ENCODE data around the gene FNIP2. TPM values are rescaled to one million over a fixed set of nuclear protein-coding genes. Genes with fewer than 3 reads are reported as not detected.

Gene FNIP2
- total and polyA plus RNA-seq, 11 donors = 14.5 to 87.4 (median 40.9) TPM

GRCh38 chr4:158873795-158874401 lies 105.1 kb downstream of the FNIP2 start:
- H3K4me3 ChIP-seq = no peak overlapping the region
- TF ChIP-seq POLR2A (IDR thresholded peaks at IDR 0.05) = no peak
- TF ChIP-seq CTCF (IDR thresholded peaks at IDR 0.05) = no peak
- intact Hi-C loops (cut with DNase I) = loop anchor here in 1 of 10 donors (10.0 kb wide), 1 partner anchor 231 kb away; the partner anchor contains the start of gene RAPGEF2
- H3K36me3 ChIP-seq = peaks cover 0 to 97% (median 74%) of the 10 kb centered on the region in 9 donors
- WGBS, 4 donors = 78 to 81% (median 79%) methylated on average over 4 of the region's 4 CpGs
- H3K4me1 ChIP-seq = peaks cover 0 to 50% (median 12%) of the 10 kb centered on the region in 12 donors
- no peaks in the 10 kb centered on the region for H3K9me3 ChIP-seq
- DNase-seq (no peak), ATAC-seq (peak in 1 of 4 donors; percentile 17)
- no peaks in the 10 kb centered on the region for H3K27me3 ChIP-seq
- H3K27ac ChIP-seq = no peak overlapping the region

DNA sequence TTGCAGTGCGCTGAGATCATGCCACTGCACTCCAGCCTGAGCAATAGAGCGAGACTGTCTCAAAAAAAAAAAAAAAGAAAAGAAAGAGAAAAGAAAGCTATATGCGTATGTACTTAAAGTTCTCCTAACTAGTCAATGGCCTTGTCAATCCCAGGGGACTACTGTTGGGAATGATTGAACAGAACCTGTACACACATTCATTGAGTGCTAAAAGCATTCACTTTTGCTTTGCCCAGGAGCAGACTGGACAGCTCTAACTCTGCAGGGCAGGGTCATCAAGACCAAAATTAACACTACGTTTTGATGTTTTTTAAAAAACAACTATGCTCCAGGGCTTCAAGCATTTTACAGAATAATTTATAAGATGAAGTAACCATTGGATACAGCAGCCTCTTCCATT lies 106.2 kb downstream of the FNIP2 start:
- Histone ChIP-seq H3K27me3 (no peaks in the 10 kb centered on the region), H3K9me3 (no peaks in the 10 kb centered on the region), H3K4me1 (peaks cover 0 to 41% (median 12%) of the 10 kb centered on the region in 12 donors), H3K36me3 (peaks cover 0 to 97% (median 71%) of the 10 kb centered on the region in 9 donors), H3K4me3 (no peak overlapping the region), H3K27ac (no peak overlapping the region)
- intact Hi-C loops (cut with DNase I) = loop anchor here in 1 of 10 donors (10.0 kb wide), 1 partner anchor 230 kb away; the partner anchor contains the start of gene RAPGEF2
- TF ChIP-seq CTCF (IDR thresholded peaks at IDR 0.05) (no peak), POLR2A (IDR thresholded peaks at IDR 0.05) (no peak)
- DNase-seq (no peak), ATAC-seq (no peak)
- 94 to 96% (median 95%) methylated on average over 4 of the region's 4 CpGs for WGBS, 4 donors

DNA sequence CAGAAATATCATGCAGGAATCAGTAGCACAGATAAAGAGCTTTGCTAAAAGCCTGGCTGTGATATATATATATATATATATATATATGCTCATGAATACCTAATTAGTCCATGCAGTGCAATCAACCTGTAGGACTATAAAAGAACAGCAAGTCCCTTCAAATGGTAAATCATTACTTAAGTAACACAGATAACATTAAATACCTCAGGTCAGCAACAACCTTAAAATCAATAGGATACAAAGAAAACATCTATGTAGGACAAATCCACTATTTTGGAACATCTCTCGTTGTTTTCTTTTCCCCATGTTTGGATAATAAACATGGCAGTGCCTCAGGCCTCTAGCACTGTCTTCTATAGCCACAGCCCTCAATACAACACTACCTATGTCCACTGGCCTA lies 106.6 kb downstream of the FNIP2 start:
- H3K36me3 ChIP-seq = peaks cover 0 to 97% (median 68%) of the 10 kb centered on the region in 9 donors
- WGBS, 4 donors = 84 to 91% (median 88%) methylated on average over 1 of the region's 1 CpG

More for the DNA sequence above, 106.6 kb downstream of the FNIP2 start:
- Histone ChIP-seq H3K27me3 (no peaks in the 10 kb centered on the region), H3K4me1 (peaks cover 0 to 37% (median 10%) of the 10 kb centered on the region in 12 donors), H3K9me3 (no peaks in the 10 kb centered on the region), H3K4me3 (no peak overlapping the region), H3K27ac (no peak overlapping the region)
- ATAC-seq (no peak), DNase-seq (no peak)
- TF ChIP-seq CTCF (IDR thresholded peaks at IDR 0.05) (no peak), POLR2A (IDR thresholded peaks at IDR 0.05) (no peak)
- intact Hi-C loops (cut with DNase I) = loop anchor here in 1 of 10 donors (10.0 kb wide), 1 partner anchor 229 kb away; the partner anchor contains the start of gene RAPGEF2

Measured in heart left ventricle (tissue), 16 donors.